GM18517 (cell line): ENCODE data around the gene FOXL2NB.

Experiments
- ATAC-seq: cut with Tn5 transposase; IDR thresholded peaks from one replicate; pipeline ENCODE4 v1.9.1; 2021; ENCODE audit warnings: mild to moderate bottlenecking, moderate library complexity; ENCODE audit not compliant: unreplicated experiment

Gene FOXL2NB

GRCh38 chr3:138928727-138929372, 18.2 kb upstream of the FOXL2NB start:
- ATAC-seq: no peak

- no peak for ATAC-seq
Measured at GRCh38 chr3:138933068-138933668, 13.8 kb upstream of the FOXL2NB start.

- ATAC-seq: no peak
Measured at GRCh38 chr3:138933981-138934691, 12.9 kb upstream of the FOXL2NB start.

- no peak for ATAC-seq
Measured at GRCh38 chr3:138935505-138935862, 11.5 kb upstream of the FOXL2NB start.

- no peak for ATAC-seq
Measured at GRCh38 chr3:138935863-138936740, 10.9 kb upstream of the FOXL2NB start.

- no peak for ATAC-seq
Measured at GRCh38 chr3:138936741-138937689, 10.0 kb upstream of the FOXL2NB start.

GRCh38 chr3:138937690-138938055, 9.3 kb upstream of the FOXL2NB start:
- ATAC-seq: no peak

- ATAC-seq: no peak
Measured at GRCh38 chr3:138938056-138938876, 8.8 kb upstream of the FOXL2NB start.

- ATAC-seq: no peak
Measured at GRCh38 chr3:138938877-138939560, 8.0 kb upstream of the FOXL2NB start.

GRCh38 chr3:138939561-138940241, 7.3 kb upstream of the FOXL2NB start:
- ATAC-seq: no peak

- no peak for ATAC-seq
Measured at GRCh38 chr3:138940446-138940845, 6.6 kb upstream of the FOXL2NB start.

- no peak for ATAC-seq
Measured at GRCh38 chr3:138941259-138941885, 5.6 kb upstream of the FOXL2NB start.

GRCh38 chr3:138942271-138942670, 4.7 kb upstream of the FOXL2NB start:
- ATAC-seq: no peak

GRCh38 chr3:138942861-138943623, 4.0 kb upstream of the FOXL2NB start:
- no peak for ATAC-seq

GRCh38 chr3:138943724-138944653, 3.0 kb upstream of the FOXL2NB start:
- no peak for ATAC-seq

GRCh38 chr3:138944654-138944928, 2.4 kb upstream of the FOXL2NB start:
- ATAC-seq: no peak
